ENCODE measurements around the gene PRKCE.

PRKCE gene

GRCh38 chr2:46006473-46007025 is 355.1 kb downstream of the PRKCE start:
- no peak for DNase-seq

GRCh38 chr2:46007412-46007811 is 355.9 kb downstream of the PRKCE start:
- DNase-seq = no peak

DNA sequence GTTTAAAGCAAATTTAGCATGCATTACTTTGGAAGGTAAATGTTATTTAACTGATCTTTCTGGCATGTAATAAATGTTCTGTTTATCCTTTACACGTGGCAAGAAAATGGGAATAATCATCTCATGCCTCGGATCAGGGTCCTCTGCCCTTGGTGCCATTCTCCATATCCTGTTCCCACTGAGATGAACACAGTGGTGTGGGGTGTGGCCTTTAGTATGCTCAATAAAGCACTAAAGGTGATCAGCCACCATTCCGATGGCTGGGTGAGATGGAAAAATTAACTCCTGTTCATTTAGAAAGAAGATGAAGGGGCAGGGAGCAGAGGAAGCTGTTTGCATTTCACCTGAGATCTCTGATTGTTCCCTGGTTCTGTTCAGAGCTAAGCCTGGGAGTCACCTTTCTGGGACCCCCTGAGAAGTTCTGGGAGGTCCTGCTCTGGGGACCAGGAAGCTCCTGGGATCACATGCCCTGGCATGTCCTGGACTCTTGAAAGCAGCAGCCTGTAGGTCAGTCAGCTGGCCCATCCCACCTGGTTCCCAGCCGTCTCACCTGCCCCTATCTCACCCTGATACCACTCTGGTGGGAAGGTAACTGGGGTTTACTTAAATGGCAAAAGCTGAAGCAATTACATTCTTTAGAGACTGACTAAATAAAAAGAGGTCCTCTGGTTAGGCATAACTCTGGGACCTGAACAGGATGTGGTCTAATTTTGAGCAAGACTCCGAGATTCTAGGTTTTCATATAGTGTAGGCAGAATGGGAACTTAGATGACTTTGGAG is 356.8 kb downstream of the PRKCE start:
- no peak for DNase-seq

- no peak for DNase-seq
These were observed 357.8 kb downstream of the PRKCE start for GRCh38 chr2:46009315-46009714.

DNA sequence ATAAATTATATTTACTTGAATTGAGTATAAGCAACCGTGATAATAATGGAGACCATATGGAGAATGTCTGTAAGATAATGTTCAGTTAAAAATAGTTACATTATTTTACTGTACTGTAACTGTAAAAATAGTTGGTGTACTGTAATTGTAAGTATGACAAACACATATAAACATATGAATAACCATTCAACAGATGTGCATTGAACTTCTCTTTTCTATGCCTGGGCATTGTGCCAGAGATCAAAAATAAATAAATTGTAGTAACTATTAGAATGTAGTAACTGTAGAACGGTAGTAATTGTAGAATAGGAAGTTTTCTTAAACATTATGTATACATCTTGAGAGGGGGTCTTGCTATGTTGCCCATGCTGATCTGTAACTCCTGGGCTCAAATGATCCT is 358.3 kb downstream of the PRKCE start:
- DNase-seq = no peak

GRCh38 chr2:46010223-46010924 is 358.9 kb downstream of the PRKCE start:
- no peak for DNase-seq

DNA sequence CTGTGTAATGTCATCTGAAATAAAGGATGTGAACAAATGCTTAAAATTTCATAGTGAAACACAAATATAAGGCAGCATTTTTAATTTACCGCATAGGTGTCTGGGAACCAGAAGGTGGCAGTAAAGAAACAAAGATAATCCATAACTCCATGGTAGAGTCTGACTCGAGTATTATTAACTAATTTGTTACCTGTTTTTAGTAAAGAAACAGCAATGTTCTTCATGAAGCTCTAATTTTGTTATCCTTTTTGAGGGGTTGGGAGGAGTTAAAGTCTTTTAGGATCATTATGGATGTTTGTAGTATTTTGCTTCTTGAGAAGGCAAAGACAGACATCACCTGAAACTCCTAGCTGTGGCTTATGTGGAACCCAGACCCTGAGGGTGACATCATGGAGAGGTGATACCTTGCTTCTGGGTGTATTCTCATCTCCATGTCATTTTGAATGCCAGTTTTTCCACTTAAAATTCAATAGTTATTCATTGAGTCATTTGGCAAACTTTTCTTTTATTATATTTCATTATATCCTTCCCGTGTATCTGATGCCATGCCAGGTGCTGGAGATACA is 359.5 kb downstream of the PRKCE start:
- DNase-seq = no peak

GRCh38 chr2:46012618-46013240 is 361.3 kb downstream of the PRKCE start:
- no peak for DNase-seq

DNA sequence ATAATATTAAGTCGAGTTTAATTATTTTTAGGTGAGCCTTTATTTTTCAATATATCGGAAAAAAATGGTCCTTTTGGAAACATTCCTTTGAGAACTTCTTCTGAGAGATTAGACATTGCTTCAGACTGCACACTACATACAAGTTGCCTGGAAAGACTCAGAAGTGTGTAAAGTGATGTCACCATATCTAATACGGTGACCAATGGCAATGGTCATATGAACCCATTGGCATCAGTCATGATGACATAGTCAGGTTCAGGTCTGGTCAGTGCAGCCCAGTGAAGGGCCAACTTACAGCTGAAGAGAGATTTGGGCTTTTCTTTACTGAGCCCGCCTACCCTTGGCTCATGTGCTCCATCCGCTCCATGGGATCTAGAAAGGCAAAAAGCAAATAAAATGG is 362.3 kb downstream of the PRKCE start:
- no peak for DNase-seq

- no peak for DNase-seq
These were observed 363.6 kb downstream of the PRKCE start for GRCh38 chr2:46014911-46015654.

- no peak for DNase-seq
These were observed 364.2 kb downstream of the PRKCE start for GRCh38 chr2:46015671-46016070.

GRCh38 chr2:46016091-46016490 is 364.6 kb downstream of the PRKCE start:
- no peak for DNase-seq

DNA sequence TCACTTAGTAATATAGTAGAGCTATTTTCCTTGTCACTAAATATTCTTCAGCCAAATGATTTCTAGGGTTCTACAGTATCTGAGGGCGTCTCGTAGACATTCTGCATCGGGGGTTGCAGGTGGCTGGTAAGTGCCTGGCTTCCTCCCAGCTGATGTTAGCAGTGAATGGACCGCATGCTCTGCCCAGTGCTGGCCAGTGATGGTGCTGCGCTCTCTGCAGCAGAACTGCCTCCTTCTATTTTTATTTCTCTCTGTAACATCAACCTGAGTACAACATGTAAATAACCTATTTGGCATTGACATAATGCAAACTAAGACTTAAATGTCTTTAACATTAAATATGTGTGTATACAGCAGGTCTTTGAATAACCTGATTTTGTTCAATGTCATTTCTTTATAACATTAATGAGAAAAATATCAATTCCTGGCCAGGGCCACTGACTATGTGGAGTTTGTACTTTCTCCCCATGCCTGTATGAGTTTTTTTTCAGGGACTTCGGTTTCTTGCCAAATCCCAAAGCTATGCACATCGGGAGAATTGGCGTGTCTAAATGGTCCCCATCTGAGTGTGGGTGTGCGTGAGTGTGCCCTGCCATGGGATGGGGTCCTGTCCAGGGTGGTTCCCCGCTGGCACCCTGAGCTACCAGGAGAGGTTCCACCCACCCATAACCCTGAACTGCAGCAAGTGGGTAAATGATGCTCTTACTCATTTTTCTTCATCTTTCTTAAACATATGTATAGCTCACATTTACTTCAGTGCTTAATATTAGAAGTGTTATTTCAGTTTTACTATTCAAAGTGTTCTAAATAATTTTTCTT is 367.5 kb downstream of the PRKCE start:
- no peak for DNase-seq

DNA sequence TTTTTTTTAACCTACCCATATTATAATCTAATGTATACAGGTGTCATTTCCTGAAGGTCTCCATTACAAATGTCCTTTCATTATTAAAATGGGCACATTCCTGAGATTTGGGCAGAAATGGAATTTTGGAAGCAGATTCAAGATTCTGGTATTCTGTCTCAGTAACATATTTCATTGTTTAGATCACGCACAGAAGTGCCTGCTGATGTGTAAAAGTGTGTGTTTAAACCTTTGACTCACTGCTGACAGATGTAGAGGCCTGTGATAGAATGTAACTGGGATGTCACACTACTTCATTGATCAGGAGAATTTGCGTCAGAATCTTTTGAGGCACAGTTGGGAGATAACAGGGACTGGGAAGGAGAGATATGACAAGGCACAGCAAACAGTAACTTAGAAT is 368.9 kb downstream of the PRKCE start:
- no peak for DNase-seq

- DNase-seq = no peak
These were observed 371.8 kb downstream of the PRKCE start for GRCh38 chr2:46023165-46023854.

DNA sequence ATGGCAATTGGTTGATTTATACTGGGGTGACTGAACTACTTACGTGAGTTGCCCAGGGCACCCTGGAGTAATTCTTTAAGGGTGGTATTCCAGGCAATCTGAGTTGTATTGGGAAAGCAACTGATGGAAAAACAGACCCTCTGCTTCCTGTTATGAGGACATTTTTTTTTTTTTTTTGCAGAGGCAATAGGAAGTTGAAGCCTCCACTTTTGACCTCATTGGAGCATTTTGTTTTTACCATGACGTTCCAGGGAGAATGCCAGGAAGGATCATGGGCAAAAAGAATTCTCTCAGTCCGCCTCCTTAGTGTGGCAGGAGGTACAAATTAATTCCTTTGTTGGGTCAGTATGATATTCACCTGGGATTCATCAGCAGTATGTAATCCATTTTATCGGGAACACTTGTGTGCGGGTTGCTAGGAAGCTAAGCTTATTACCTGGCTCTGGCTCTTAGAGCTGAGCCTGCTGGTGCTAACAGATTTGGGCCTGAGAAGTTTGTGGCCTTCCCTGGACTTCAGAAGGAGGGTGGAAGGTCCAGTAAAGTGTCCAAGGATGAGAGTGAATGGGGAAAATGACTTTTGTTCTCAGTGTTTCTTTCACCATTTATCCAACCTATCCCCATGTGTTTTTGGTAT is 372.8 kb downstream of the PRKCE start:
- no peak for DNase-seq

DNA sequence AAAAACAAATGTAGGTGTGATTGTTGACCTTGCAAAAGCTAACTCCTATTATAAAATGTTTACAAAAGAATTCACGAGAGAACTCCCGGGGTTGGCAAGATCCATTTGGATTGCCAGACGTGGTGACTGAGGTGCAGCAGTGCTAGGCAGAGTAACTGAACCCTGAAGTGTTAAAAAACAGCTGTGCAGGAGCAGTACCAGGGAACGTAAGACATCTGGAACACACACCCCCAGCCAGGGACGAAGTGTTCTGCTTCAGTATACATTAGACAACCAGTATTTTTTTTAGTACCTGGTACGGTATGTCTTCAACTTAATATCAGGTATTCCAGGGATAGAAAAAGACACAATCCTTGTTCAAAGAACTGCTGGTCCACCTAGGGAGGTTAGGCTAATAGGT is 373.6 kb downstream of the PRKCE start:
- no peak for DNase-seq

DNA sequence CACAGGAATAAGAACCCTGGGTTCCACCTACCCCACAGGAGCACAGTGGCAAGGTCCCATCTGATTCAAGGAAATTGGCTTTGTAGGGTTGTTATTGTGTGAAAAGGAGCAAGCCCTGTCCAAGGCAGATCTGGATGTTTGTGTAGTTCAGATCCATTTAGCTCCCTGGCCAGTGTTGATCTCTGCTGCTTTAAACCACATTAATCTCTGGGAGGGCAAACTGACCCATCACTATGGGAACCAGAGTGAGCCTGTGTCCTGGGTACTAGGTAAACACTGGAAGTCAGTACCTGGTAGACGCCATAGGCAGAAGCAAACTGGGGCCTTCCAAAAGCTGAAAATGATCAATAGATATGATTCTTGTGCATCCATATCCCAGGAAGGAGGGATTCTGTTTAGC is 374.2 kb downstream of the PRKCE start:
- DNase-seq = no peak

GRCh38 chr2:46026431-46026830 is 375.0 kb downstream of the PRKCE start:
- no peak for DNase-seq

DNA sequence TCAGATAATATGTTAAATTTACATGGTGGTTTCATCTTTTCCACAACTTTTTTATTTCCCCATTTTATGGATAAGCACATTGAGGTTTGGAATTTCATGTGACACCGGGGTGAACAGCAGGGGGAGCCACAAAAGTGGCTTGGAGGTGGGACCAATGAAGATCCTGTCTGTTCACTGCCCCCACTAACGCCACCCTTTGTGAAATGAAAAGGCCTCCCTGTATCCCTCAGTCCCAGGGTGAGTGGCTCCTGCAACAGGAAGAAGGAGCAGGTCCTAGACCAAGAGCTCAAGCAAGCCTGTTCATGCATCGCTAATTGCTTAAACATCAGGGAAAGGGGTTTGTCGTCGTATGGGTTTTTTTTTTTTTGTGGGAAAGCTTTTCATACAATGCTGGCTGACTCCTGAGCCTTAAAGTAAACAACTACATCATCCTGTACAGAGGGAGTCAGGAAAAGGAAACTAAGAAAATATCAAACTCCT is 377.9 kb downstream of the PRKCE start:
- DNase-seq = no peak

- no peak for DNase-seq
These were observed 378.9 kb downstream of the PRKCE start for GRCh38 chr2:46030330-46030729.
